ENCODE measurements around the gene CEP104.

The CEP104 gene

DNA sequence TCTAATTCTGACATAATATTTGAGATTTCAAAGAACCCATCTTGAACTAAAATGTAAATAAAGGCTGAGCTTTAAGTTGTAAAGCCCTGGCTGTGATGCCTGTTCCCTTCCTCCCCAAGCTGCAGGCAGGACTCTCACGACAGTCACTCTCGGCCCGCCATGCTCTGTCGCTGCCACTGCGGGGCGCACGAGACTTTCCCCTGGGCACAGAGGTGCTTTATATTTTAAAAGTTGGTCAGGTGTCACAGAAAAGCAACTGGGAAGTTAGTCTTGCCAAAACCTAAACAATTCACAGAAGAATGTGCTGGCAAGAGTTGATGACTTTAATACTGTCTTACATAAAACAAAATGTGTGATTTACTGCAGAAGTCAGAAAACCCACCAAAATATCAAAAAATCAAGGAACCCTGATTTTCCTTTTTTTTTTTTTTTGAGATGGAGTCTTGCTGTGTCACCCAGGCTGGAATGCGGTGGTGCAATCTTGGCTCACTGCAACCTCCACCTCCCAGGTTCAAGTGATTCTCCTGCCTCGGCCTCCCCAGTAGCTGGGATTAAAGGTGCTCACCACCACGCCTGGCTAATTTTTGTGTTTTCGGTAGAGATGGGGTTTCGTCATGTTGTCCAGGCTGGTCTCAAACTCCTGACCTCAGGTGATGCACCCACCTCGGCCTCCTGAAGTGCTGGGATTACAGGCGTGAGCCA lies 71.4 kb downstream of the CEP104 start:
- Histone ChIP-seq H3K9me3 (ENCODE audit: control insufficient read depth in 5 of 5, low read length in 5 of 5) (no peaks in the 10 kb centered on the region), H3K27ac (ENCODE audit: low read depth, low read length) (no peak overlapping the region), H3K9ac (ENCODE audit: low read length in 5 of 5) (no peak overlapping the region), H3K36me3 (ENCODE audit: control insufficient read depth in 5 of 5, insufficient read depth in 5 of 5, low read length in 5 of 5) (peaks cover 0 to 99% (median 86%) of the 10 kb centered on the region in 5 donors), H3K4me1 (ENCODE audit: control insufficient read depth in 5 of 5, insufficient read depth in 5 of 5, low read length in 5 of 5) (peaks cover 0 to 12% (median 5%) of the 10 kb centered on the region in 5 donors), H3K27me3 (ENCODE audit: control insufficient read depth in 5 of 5, insufficient read depth in 4 of 5, low read length in 5 of 5) (no peaks in the 10 kb centered on the region), H3K4me3 (ENCODE audit: low read depth in 1 of 5, low read length in 5 of 5) (no peak overlapping the region)

DNA sequence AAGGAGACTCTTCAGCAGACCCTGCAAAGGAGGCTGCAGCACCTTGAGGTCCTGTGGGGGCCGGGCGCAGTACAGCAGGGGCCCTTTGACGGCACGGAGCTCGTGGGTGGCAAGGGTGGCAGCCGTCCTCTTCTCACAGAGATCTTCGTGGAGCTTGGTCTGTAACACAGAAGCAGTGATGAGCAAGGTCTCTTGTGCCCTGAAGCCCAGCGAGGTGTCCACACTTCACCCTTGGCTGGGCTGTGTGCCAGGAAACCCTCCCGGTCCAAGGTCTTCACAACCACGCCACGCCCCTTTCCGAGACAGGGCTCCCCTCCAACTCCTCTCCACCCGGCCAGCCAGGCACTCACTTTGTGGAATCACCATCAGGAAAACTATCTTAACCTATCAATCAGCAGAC lies 72.0 kb downstream of the CEP104 start:
- peaks cover 0 to 6% (median 0%) of the 10 kb centered on the region in 5 donors for H3K4me1 ChIP-seq (ENCODE audit: control insufficient read depth in 5 of 5, insufficient read depth in 5 of 5, low read length in 5 of 5)
- no peak overlapping the region for H3K27ac ChIP-seq (ENCODE audit: low read depth, low read length)
- peaks cover 0 to 99% (median 89%) of the 10 kb centered on the region in 5 donors for H3K36me3 ChIP-seq (ENCODE audit: control insufficient read depth in 5 of 5, insufficient read depth in 5 of 5, low read length in 5 of 5)
- no peaks in the 10 kb centered on the region for H3K9me3 ChIP-seq (ENCODE audit: control insufficient read depth in 5 of 5, low read length in 5 of 5)
- H3K9ac ChIP-seq (ENCODE audit: low read length in 5 of 5): no peak overlapping the region
- no peaks in the 10 kb centered on the region for H3K27me3 ChIP-seq (ENCODE audit: control insufficient read depth in 5 of 5, insufficient read depth in 4 of 5, low read length in 5 of 5)
- no peak overlapping the region for H3K4me3 ChIP-seq (ENCODE audit: low read depth in 1 of 5, low read length in 5 of 5)

- H3K36me3 ChIP-seq (ENCODE audit: control insufficient read depth in 5 of 5, insufficient read depth in 5 of 5, low read length in 5 of 5): peaks cover 0 to 100% (median 93%) of the 10 kb centered on the region in 5 donors
- no peak overlapping the region for H3K4me3 ChIP-seq (ENCODE audit: low read depth in 1 of 5, low read length in 5 of 5)
- no peak overlapping the region for H3K27ac ChIP-seq (ENCODE audit: low read depth, low read length)
- H3K4me1 ChIP-seq (ENCODE audit: control insufficient read depth in 5 of 5, insufficient read depth in 5 of 5, low read length in 5 of 5): no peaks in the 10 kb centered on the region
- H3K27me3 ChIP-seq (ENCODE audit: control insufficient read depth in 5 of 5, insufficient read depth in 4 of 5, low read length in 5 of 5): no peaks in the 10 kb centered on the region
- H3K9me3 ChIP-seq (ENCODE audit: control insufficient read depth in 5 of 5, low read length in 5 of 5): no peaks in the 10 kb centered on the region
- H3K9ac ChIP-seq (ENCODE audit: low read length in 5 of 5): no peak overlapping the region
These were observed 73.1 kb downstream of the CEP104 start for GRCh38 chr1:3783651-3784474.

DNA sequence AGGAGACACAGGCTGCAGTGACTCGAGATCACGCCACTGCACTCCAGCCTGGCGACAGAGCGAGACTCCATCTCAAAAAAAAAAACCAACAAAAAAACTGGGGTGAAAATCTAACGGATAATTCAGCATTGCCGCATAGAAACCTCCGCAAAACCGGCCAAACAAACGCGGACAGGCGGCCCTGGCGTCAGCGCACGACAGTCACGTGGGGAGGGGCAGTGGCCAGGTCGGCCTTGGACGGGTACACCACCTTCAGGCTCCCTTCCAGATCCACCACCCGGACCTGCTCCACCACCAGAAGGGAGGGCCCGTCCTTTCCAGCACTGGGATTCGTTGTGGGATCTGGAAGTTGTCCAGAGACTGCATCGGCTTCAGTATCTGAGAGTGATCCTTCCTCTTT lies 76.1 kb downstream of the CEP104 start:
- Histone ChIP-seq H3K36me3 (ENCODE audit: control insufficient read depth in 5 of 5, insufficient read depth in 5 of 5, low read length in 5 of 5) (peaks cover 0 to 89% (median 76%) of the 10 kb centered on the region in 5 donors), H3K4me1 (ENCODE audit: control insufficient read depth in 5 of 5, insufficient read depth in 5 of 5, low read length in 5 of 5) (peaks cover 0 to under 1% (median 0%) of the 10 kb centered on the region in 5 donors), H3K9ac (ENCODE audit: low read length in 5 of 5) (no peak overlapping the region), H3K27me3 (ENCODE audit: control insufficient read depth in 5 of 5, insufficient read depth in 4 of 5, low read length in 5 of 5) (no peaks in the 10 kb centered on the region), H3K4me3 (ENCODE audit: low read depth in 1 of 5, low read length in 5 of 5) (no peak overlapping the region), H3K27ac (ENCODE audit: low read depth, low read length) (no peak overlapping the region), H3K9me3 (ENCODE audit: control insufficient read depth in 5 of 5, low read length in 5 of 5) (no peaks in the 10 kb centered on the region)

GRCh38 chr1:3779912-3780416 lies 77.0 kb downstream of the CEP104 start:
- Histone ChIP-seq H3K9me3 (ENCODE audit: control insufficient read depth in 5 of 5, low read length in 5 of 5) (no peaks in the 10 kb centered on the region), H3K4me3 (ENCODE audit: low read depth in 1 of 5, low read length in 5 of 5) (no peak overlapping the region), H3K4me1 (ENCODE audit: control insufficient read depth in 5 of 5, insufficient read depth in 5 of 5, low read length in 5 of 5) (peaks cover 0 to 10% (median 9%) of the 10 kb centered on the region in 5 donors), H3K36me3 (ENCODE audit: control insufficient read depth in 5 of 5, insufficient read depth in 5 of 5, low read length in 5 of 5) (peaks cover 0 to 79% (median 67%) of the 10 kb centered on the region in 5 donors), H3K9ac (ENCODE audit: low read length in 5 of 5) (no peak overlapping the region), H3K27me3 (ENCODE audit: control insufficient read depth in 5 of 5, insufficient read depth in 4 of 5, low read length in 5 of 5) (no peaks in the 10 kb centered on the region), H3K27ac (ENCODE audit: low read depth, low read length) (no peak overlapping the region)

GRCh38 chr1:3779265-3779911 lies 77.6 kb downstream of the CEP104 start:
- peaks cover 0 to 12% (median 9%) of the 10 kb centered on the region in 5 donors for H3K4me1 ChIP-seq (ENCODE audit: control insufficient read depth in 5 of 5, insufficient read depth in 5 of 5, low read length in 5 of 5)
- no peak overlapping the region for H3K9ac ChIP-seq (ENCODE audit: low read length in 5 of 5)
- H3K27ac ChIP-seq (ENCODE audit: low read depth, low read length): no peak overlapping the region
- H3K9me3 ChIP-seq (ENCODE audit: control insufficient read depth in 5 of 5, low read length in 5 of 5): no peaks in the 10 kb centered on the region
- peaks cover 0 to 74% (median 62%) of the 10 kb centered on the region in 5 donors for H3K36me3 ChIP-seq (ENCODE audit: control insufficient read depth in 5 of 5, insufficient read depth in 5 of 5, low read length in 5 of 5)
- no peak overlapping the region for H3K4me3 ChIP-seq (ENCODE audit: low read depth in 1 of 5, low read length in 5 of 5)
- H3K27me3 ChIP-seq (ENCODE audit: control insufficient read depth in 5 of 5, insufficient read depth in 4 of 5, low read length in 5 of 5): no peaks in the 10 kb centered on the region

- Histone ChIP-seq H3K4me1 (ENCODE audit: control insufficient read depth in 5 of 5, insufficient read depth in 5 of 5, low read length in 5 of 5) (peaks cover 0 to 12% (median 9%) of the 10 kb centered on the region in 5 donors), H3K4me3 (ENCODE audit: low read depth in 1 of 5, low read length in 5 of 5) (no peak overlapping the region), H3K9ac (ENCODE audit: low read length in 5 of 5) (no peak overlapping the region), H3K27ac (ENCODE audit: low read depth, low read length) (no peak overlapping the region), H3K9me3 (ENCODE audit: control insufficient read depth in 5 of 5, low read length in 5 of 5) (no peaks in the 10 kb centered on the region), H3K27me3 (ENCODE audit: control insufficient read depth in 5 of 5, insufficient read depth in 4 of 5, low read length in 5 of 5) (no peaks in the 10 kb centered on the region), H3K36me3 (ENCODE audit: control insufficient read depth in 5 of 5, insufficient read depth in 5 of 5, low read length in 5 of 5) (peaks cover 0 to 67% (median 55%) of the 10 kb centered on the region in 5 donors)
These were observed 78.3 kb downstream of the CEP104 start for GRCh38 chr1:3778590-3779264.

DNA sequence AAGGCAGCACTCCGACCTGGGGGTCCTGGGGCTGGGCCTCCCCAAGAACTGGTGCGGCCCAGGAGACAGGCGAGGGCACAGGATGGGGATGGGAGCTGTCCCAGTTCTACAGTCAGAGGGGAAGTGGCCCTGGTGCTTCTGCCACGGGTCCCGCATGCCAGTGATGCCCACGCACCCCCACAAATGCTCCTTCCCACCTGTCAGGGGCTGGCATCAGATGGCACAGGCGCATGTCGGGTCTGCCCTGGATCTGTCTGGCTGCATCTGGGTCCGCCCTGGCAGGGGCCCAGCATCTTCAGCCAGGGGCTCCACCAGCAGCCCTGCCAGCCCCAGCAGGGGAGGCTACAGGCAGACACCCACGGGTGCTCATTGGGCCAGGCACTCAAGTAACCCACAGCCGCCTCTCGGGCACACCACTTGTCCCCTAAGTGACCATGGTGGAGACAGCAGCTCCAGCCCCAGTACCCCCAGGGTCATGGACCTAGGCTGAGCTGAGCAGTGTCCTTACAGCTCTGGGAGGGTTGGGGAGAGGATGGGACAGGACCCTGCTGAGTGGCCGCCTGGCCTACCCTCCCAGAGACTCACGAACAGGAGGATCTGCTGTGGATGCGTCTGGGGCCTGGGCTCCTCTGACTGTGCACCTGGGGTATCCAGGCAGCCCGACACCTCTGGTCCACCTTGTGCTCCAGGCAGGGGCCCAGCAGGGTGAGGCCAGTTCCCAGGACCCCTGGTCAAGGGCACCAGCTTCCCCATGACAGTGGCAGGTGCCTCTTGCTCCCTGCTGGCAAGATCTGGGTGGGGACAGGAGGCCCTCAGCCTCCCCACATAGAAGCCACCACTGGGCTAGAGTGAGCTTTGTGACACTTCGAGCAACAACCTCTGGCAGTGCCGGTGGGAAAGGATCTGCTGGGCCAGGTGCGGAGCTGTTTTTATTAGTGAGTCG lies 79.1 kb downstream of the CEP104 start:
- peaks cover 0 to 18% (median 10%) of the 10 kb centered on the region in 5 donors for H3K4me1 ChIP-seq (ENCODE audit: control insufficient read depth in 5 of 5, insufficient read depth in 5 of 5, low read length in 5 of 5)
- H3K36me3 ChIP-seq (ENCODE audit: control insufficient read depth in 5 of 5, insufficient read depth in 5 of 5, low read length in 5 of 5): peaks cover 0 to 59% (median 49%) of the 10 kb centered on the region in 5 donors
- H3K9me3 ChIP-seq (ENCODE audit: control insufficient read depth in 5 of 5, low read length in 5 of 5): no peaks in the 10 kb centered on the region
- no peaks in the 10 kb centered on the region for H3K27me3 ChIP-seq (ENCODE audit: control insufficient read depth in 5 of 5, insufficient read depth in 4 of 5, low read length in 5 of 5)
- H3K4me3 ChIP-seq (ENCODE audit: low read depth in 1 of 5, low read length in 5 of 5): no peak overlapping the region
- no peak overlapping the region for H3K9ac ChIP-seq (ENCODE audit: low read length in 5 of 5)
- H3K27ac ChIP-seq (ENCODE audit: low read depth, low read length): no peak overlapping the region
